Measurements from ENCODE around the gene EML2. TPM values are rescaled to one million over a fixed set of nuclear protein-coding genes. Genes with fewer than 3 reads are reported as not detected.

EML2 gene
- polyA plus RNA-seq, 1 experiment: 10.8 TPM

GRCh38 chr19:45670670-45671453 lies 31.7 kb upstream of the EML2 start:
- ChIA-PET CTCF (interaction anchor here (1.1 kb wide), 1 partner anchor 10 kb away, joined by 3 read pairs; no protein-coding TSS in a partner anchor), POLR2A (interaction anchor here (0.6 to 1.0 kb wide), 6 partner anchors 9 to 214 kb away, joined by 3 to 8 read pairs (median 4); partner anchors contain the start of gene SNRPD2)
- peak; percentile 36 for DNase-seq (ENCODE audit: low read depth, low spot score)
- peaks cover 9% of the 10 kb centered on the region; the same call in 1 of the 2 replicates for H3K9me3 ChIP-seq (ENCODE audit: control insufficient read depth, insufficient read depth, low read length)
- TF ChIP-seq, protein P1, sequence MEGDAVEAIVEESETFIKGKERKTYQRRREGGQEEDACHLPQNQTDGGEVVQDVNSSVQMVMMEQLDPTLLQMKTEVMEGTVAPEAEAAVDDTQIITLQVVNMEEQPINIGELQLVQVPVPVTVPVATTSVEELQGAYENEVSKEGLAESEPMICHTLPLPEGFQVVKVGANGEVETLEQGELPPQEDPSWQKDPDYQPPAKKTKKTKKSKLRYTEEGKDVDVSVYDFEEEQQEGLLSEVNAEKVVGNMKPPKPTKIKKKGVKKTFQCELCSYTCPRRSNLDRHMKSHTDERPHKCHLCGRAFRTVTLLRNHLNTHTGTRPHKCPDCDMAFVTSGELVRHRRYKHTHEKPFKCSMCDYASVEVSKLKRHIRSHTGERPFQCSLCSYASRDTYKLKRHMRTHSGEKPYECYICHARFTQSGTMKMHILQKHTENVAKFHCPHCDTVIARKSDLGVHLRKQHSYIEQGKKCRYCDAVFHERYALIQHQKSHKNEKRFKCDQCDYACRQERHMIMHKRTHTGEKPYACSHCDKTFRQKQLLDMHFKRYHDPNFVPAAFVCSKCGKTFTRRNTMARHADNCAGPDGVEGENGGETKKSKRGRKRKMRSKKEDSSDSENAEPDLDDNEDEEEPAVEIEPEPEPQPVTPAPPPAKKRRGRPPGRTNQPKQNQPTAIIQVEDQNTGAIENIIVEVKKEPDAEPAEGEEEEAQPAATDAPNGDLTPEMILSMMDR (IDR thresholded peaks at IDR 0.05; ENCODE audit: low read depth, low read length): no peak
- peaks cover 3% of the 10 kb centered on the region for H3K27me3 ChIP-seq (ENCODE audit: control insufficient read depth, insufficient read depth, low read length)
- peak overlapping the region; percentile 25; the same call in 1 of the 2 replicates for H3K4me3 ChIP-seq (ENCODE audit: low read depth, low read length)
- no peak overlapping the region for H3K27ac ChIP-seq (ENCODE audit: low read depth, low read length)

GRCh38 chr19:45668342-45668871 lies 29.2 kb upstream of the EML2 start:
- Histone ChIP-seq H3K4me3 (ENCODE audit: low read depth, low read length) (peak overlapping the region; percentile 60), H3K9me3 (ENCODE audit: control insufficient read depth, insufficient read depth, low read length) (peaks cover 9% of the 10 kb centered on the region; the same call in 1 of the 2 replicates), H3K27me3 (ENCODE audit: control insufficient read depth, insufficient read depth, low read length) (peaks cover 5% of the 10 kb centered on the region), H3K27ac (ENCODE audit: low read depth, low read length) (no peak overlapping the region)
- ChIA-PET CTCF (no interaction called here), POLR2A (interaction anchor here (0.9 kb wide), 1 partner anchor 23 kb away, joined by 3 read pairs; no protein-coding TSS in a partner anchor)
- TF ChIP-seq, protein P1 (IDR thresholded peaks at IDR 0.05; ENCODE audit: low read depth, low read length): no peak
- no peak for DNase-seq (ENCODE audit: low read depth, low spot score)

DNA sequence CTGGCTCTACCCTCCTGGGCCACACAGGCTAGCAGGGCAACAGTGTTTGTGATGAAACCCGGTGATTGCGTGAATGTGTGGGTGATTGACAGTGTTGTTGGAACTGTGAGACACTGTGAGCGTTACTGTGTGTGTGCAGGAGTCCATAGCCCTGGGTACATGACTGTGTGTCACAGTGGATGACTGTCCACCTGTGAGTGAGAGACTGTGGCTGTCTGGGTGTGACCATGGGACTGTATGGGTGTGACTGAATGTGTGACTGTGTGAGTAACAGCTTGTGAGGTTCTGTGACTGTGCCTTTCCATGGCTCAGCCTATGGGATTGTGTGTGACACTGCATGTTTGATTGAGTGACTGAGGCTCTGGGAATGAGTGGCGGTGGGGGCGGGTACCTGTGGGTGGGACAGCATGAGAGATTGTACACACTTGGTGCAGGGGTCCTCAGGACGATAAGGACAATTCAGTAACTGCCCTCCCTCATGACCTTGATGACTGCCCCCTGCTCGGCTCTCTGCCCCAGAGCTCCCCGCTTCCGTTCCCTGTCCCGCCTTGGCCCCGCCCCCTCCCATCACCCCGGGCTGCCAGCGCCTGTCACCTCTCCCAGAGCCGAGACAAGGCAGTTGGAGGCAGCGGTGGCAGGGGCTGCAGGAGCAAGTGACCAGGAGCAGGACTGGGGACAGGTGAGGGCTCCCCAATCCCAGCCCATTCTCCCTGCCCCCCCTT lies 28.6 kb upstream of the EML2 start, which contains the start of gene GIPR:
TSS of gene GIPR (plus strand) at position 602 of the 722 bp plus-strand sequence. CDS start 1,300 bp downstream, outside the sequence.
- H3K27me3 ChIP-seq (ENCODE audit: control insufficient read depth, insufficient read depth, low read length): peaks cover 5% of the 10 kb centered on the region
- peak within 1 kb of the TSS; percentile 60 for H3K4me3 ChIP-seq (ENCODE audit: low read depth, low read length)
- H3K9me3 ChIP-seq (ENCODE audit: control insufficient read depth, insufficient read depth, low read length): peaks cover 9% of the 10 kb centered on the region; the same call in 1 of the 2 replicates
- TF ChIP-seq, protein P1 (IDR thresholded peaks at IDR 0.05; ENCODE audit: low read depth, low read length): no peak
- ChIA-PET CTCF (no interaction called here), POLR2A (no interaction called here)
- H3K27ac ChIP-seq (ENCODE audit: low read depth, low read length): no peak within 1 kb of the TSS
- DNase-seq (ENCODE audit: low read depth, low spot score): no peak

DNA sequence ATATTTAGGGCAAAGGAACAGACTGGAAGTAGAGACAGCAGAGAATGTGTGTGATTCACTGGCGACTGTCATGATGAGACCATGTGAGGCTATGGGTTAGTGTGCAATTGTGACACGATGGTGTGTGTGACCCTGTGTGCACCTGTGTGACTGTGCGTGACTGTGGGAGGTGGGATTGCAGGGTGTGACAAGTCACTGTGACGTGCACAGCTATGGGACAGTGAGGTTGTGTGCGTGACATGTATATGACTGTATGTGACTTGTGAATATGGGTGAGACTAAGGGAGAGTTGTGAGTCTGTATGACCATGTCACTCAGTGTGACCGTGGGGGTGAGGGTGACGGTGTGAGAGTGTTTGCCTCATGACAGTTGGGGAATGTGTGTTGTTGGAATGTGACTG lies 25.4 kb upstream of the EML2 start:
- H3K27me3 ChIP-seq (ENCODE audit: control insufficient read depth, insufficient read depth, low read length): peaks cover 7% of the 10 kb centered on the region
- TF ChIP-seq, protein P1 (IDR thresholded peaks at IDR 0.05; ENCODE audit: low read depth, low read length): no peak
- no peak overlapping the region for H3K27ac ChIP-seq (ENCODE audit: low read depth, low read length)
- no peak overlapping the region for H3K4me3 ChIP-seq (ENCODE audit: low read depth, low read length)
- ChIA-PET CTCF (no interaction called here), POLR2A (no interaction called here)
- H3K9me3 ChIP-seq (ENCODE audit: control insufficient read depth, insufficient read depth, low read length): no peaks in the 10 kb centered on the region; the same call in 1 of the 2 replicates
- DNase-seq (ENCODE audit: low read depth, low spot score): no peak
